Aorta (tissue), 5 donors: ENCODE results near the gene ZNF441. TPM values are rescaled to one million over a fixed set of nuclear protein-coding genes. Genes with fewer than 3 reads are reported as not detected.

Experiments
- ATAC-seq: fragments of 200-7000 bp; cut with Tn5 transposase; one replicate; pipeline ENCODE4 v1.9.1; 2022; ENCODE audit warnings: moderate library complexity; ENCODE audit not compliant: low FRiP score
- DNase-seq, 2 donors: peaks; one replicate each; pipeline ENCODE4 v3.0.0-alpha.2; 2020
- H3K27ac ChIP-seq, 2 donors: one replicate each; pipeline ENCODE4 v1.5.1; 2013; ENCODE audit warnings: low read length in 2 of 2, mild to moderate bottlenecking in 2 of 2, moderate library complexity in 2 of 2, control low read depth in 1 of 2, inconsistent platforms in 1 of 2, low read depth in 1 of 2
- H3K27me3 ChIP-seq, 2 donors: one replicate each; pipeline ENCODE4 v1.6.1; 2013; ENCODE audit warnings: control low read depth in 1 of 2, low read length in 1 of 2, mild to moderate bottlenecking in 1 of 2, moderate library complexity in 1 of 2; ENCODE audit not compliant: insufficient read depth in 2 of 2, control insufficient read depth in 1 of 2
- H3K36me3 ChIP-seq, 2 donors: one replicate each; pipeline ENCODE4 v1.6.1; 2013; ENCODE audit warnings: control low read depth in 1 of 2, low read length in 1 of 2, mild to moderate bottlenecking in 1 of 2; ENCODE audit not compliant: insufficient read depth in 2 of 2, control insufficient read depth in 1 of 2
- H3K4me1 ChIP-seq, 2 donors: one replicate each; pipeline ENCODE4 v1.6.1; 2013; ENCODE audit warnings: low read length in 2 of 2, control low read depth in 1 of 2, mild to moderate bottlenecking in 1 of 2, moderate library complexity in 1 of 2; ENCODE audit not compliant: insufficient read depth in 2 of 2, control insufficient read depth in 1 of 2
- H3K4me3 ChIP-seq, 2 donors: one replicate each; pipeline ENCODE4 v1.5.1; 2013; ENCODE audit warnings: low read length in 2 of 2, control low read depth in 1 of 2, mild to moderate bottlenecking in 1 of 2
- H3K9me3 ChIP-seq: one replicate; pipeline ENCODE4 v1.6.1; 2013; ENCODE audit warnings: mild to moderate bottlenecking, low read length; ENCODE audit not compliant: control insufficient read depth
- WGBS, 2 donors: extraction: QIAGEN DNeasy Blood & Tissue Kit; methylation state at CpG; one replicate each; pipeline ENCODE4 v1.1.7; 2013; 5-methylcytosine and 5-hydroxymethylcytosine counted together
- intact Hi-C, 2 donors: fragments of 100-400 bp; cut with DNase I; formaldehyde crosslinking; loops; one replicate each; pipeline versions ENCODE4 v1.14.2 to v1.15.0; 2022
- polyA plus RNA-seq, 2 donors: library from polyadenylated mRNA; stranded (reverse); fragments of 200-250 nt; gene quantifications; one replicate each; pipeline ENCODE4 v1.2.3, GENCODE V29; 2013
- total RNA-seq, 2 donors: library from RNA; stranded (reverse); fragmentation: NEBNext Ultra II Directional; extraction: Animal tissue kit (Norgen Biotek cat#: 25700); gene quantifications; one replicate each; pipeline ENCODE4 v1.2.1, GENCODE V29; 2021
- donor health status: healthy with polysubstance abuse.
- donor health status: Bipolar disorder and iron deficiency.
- donor health status: DM: no; HTN: no; CAD: no.
- donor health status: DM: no; HTN: no; CAD: no.
- donor health status: DM: yes; HTN: yes; CAD: no.

ZNF441 gene
- total and polyA plus RNA-seq, 4 donors, result 4.1 to 13.2 (median 8.8) TPM

- WGBS, 2 donors, result 1% methylated on average over 27 to 35 of the region's 35 CpGs
- intact Hi-C loops, result loop anchor here in 1 of 2 donors (2.0 kb wide), 1 partner anchor 28 kb away; the partner anchor contains the start of gene ZNF441
- Histone ChIP-seq H3K9me3 (no peaks in the 10 kb centered on the region), H3K4me3 (peak within 1 kb of the TSS; percentile 76 to 90), H3K27me3 (no peaks in the 10 kb centered on the region), H3K4me1 (no peaks in the 10 kb centered on the region), H3K36me3 (no peaks in the 10 kb centered on the region), H3K27ac (peak within 1 kb of the TSS in 1 of 2 donors; percentile 87)
- peak; percentile 98 to 99 for DNase-seq
- peak; percentile 99 for ATAC-seq
These were observed 27.8 kb upstream of the ZNF441 start, which contains the start of gene ZNF823 for GRCh38 chr19:11738746-11739620. Gene ZNF823 (minus strand): TSS chr19:11738946. CDS start chr19:11738819, 127 bp downstream.

DNA sequence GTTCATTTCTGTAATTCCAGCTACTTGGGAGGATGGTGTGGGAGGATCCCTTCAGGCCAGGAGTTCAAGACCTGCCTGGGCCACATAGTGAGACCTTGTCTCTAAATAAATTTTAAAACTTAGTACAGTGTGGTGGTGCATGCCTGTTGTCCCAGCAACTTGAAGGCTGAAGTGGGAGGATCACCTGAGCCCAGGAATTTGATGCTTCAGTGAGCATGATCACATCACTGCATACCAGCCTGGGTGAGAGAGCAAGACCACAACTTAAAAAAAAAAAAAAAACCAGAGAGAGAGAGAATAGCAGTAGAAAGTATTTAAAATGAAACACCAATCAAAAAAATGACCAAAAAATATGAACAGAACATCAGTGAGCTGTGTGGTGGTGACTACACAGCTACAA is 20.9 kb upstream of the ZNF441 start:
- Histone ChIP-seq H3K27me3 (no peaks in the 10 kb centered on the region), H3K4me3 (no peak overlapping the region), H3K27ac (no peak overlapping the region), H3K4me1 (no peaks in the 10 kb centered on the region), H3K9me3 (no peaks in the 10 kb centered on the region), H3K36me3 (no peaks in the 10 kb centered on the region)
- intact Hi-C loops, result no loop called here
- DNase-seq (no peak), ATAC-seq (no peak)

DNA sequence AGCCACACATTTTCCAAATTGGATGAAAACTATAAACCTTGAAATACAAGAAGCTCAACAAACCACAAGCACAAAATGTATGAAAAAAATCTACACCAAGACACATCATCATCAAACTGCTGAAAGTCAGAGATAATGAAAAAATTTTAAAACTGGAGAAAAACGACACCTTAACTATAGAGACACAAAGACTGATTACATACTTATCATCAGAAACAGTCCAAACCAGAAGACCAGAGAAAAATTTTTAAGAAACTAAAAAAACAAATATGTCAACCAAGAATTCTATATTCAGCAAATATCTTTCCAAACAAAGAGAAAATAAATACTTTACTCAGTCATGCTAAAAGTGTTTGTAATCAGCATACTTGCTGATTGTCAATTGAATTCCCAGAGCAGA is 19.5 kb upstream of the ZNF441 start:
- Histone ChIP-seq H3K27ac (no peak overlapping the region), H3K9me3 (no peaks in the 10 kb centered on the region), H3K27me3 (no peaks in the 10 kb centered on the region), H3K4me1 (no peaks in the 10 kb centered on the region), H3K4me3 (no peak overlapping the region), H3K36me3 (no peaks in the 10 kb centered on the region)
- ATAC-seq, result no peak
- WGBS, 2 donors, result 51 to 55% methylated on average over 1 of the region's 1 CpG
- no peak for DNase-seq
- intact Hi-C loops, result no loop called here

- WGBS, 2 donors, result 56 to 62% methylated on average over 2 of the region's 2 CpGs
- no peak for DNase-seq
- ATAC-seq, result no peak
- Histone ChIP-seq H3K27me3 (no peaks in the 10 kb centered on the region), H3K36me3 (no peaks in the 10 kb centered on the region), H3K4me3 (no peak overlapping the region), H3K4me1 (no peaks in the 10 kb centered on the region), H3K9me3 (no peaks in the 10 kb centered on the region), H3K27ac (no peak overlapping the region)
- intact Hi-C loops, result no loop called here
These were observed 17.0 kb upstream of the ZNF441 start for GRCh38 chr19:11749751-11750150.

GRCh38 chr19:11752244-11752736 is 14.5 kb upstream of the ZNF441 start:
- intact Hi-C loops, result no loop called here

DNA sequence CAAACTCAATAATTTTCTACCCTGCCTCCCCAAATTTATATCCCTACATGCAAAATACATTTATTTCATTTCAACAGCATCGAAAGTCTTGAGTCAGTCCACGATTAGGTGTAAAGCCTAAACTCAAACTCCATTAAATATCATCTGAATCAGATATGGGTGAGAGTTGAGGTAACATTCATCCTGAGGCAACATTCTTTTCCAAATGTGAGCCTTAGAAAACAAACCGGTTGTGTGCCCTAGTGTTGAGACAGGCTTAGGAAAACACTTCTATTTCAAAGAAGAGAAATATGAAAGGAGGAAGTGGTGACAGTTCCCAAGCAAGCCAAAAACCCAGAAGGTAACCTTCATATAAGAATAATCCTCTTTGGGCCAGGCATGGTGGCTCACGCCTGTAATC is 12.1 kb upstream of the ZNF441 start:
- Histone ChIP-seq H3K4me3 (no peak overlapping the region), H3K27ac (no peak overlapping the region), H3K4me1 (no peaks in the 10 kb centered on the region), H3K36me3 (no peaks in the 10 kb centered on the region), H3K9me3 (peaks cover 4% of the 10 kb centered on the region), H3K27me3 (no peaks in the 10 kb centered on the region)
- DNase-seq (no peak), ATAC-seq (no peak)
- 75 to 78% methylated on average over 4 of the region's 4 CpGs for WGBS, 2 donors
- intact Hi-C loops, result no loop called here

More at GRCh38 chr19:11752244-11752736, 14.5 kb upstream of the ZNF441 start:
- DNase-seq (no peak), ATAC-seq (no peak)
- Histone ChIP-seq H3K27me3 (no peaks in the 10 kb centered on the region), H3K36me3 (no peaks in the 10 kb centered on the region), H3K9me3 (peaks cover 2% of the 10 kb centered on the region), H3K4me3 (no peak overlapping the region), H3K4me1 (no peaks in the 10 kb centered on the region), H3K27ac (no peak overlapping the region)
- WGBS, 2 donors, result 66 to 69% methylated on average over 2 of the region's 2 CpGs

DNA sequence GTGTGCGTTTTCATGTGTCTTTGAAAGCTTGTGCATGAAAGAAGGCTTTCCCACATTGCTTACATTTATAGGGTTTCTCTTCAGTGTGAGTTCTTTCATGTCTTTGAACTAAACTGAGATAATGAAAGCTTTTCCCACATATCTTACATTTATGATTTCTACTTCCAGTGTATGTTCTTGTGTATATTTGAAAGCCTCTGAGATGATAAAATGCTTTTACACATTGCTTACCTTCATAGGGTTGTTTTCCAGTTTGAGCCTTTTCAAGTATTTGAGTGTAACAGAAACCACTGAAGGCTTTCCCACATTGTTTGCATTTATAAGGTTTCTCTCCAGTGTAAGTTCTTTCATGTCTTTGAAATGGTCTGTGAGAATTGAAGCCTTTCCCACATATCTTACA is 9.8 kb upstream of the ZNF441 start:
- H3K27me3 ChIP-seq, result no peaks in the 10 kb centered on the region
- no peak overlapping the region for H3K27ac ChIP-seq
- peaks cover 4% of the 10 kb centered on the region for H3K9me3 ChIP-seq
- intact Hi-C loops, result no loop called here
- H3K36me3 ChIP-seq, result no peaks in the 10 kb centered on the region
- no peak for ATAC-seq
- WGBS, 2 donors, result 83% methylated on average over 1 of the region's 1 CpG
- H3K4me3 ChIP-seq, result no peak overlapping the region
- DNase-seq, result no peak
- H3K4me1 ChIP-seq, result no peaks in the 10 kb centered on the region

DNA sequence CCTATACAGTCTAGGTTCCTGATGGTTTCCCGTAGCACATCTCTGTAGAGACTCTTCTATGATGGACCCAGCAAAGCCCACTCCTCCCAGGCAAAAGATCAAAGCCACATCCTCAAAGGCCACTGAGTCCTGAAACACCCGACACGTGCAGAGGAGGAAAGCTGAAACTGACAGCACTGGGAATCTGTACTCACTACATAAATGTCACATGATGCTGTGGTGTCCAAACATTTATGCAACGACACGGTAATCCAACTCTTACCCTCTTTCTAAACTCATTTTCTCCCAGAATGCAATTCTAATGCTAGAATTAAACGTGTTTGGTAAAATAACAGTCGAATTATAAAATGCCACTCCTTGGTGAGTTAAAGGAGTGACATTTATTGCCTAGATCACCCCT is 7.0 kb upstream of the ZNF441 start:
- no peak for ATAC-seq
- Histone ChIP-seq H3K27me3 (no peaks in the 10 kb centered on the region), H3K4me1 (no peaks in the 10 kb centered on the region), H3K9me3 (peaks cover 4% of the 10 kb centered on the region), H3K4me3 (no peak overlapping the region), H3K36me3 (no peaks in the 10 kb centered on the region), H3K27ac (no peak overlapping the region)
- WGBS, 2 donors, result 72 to 74% methylated on average over 7 of the region's 7 CpGs
- intact Hi-C loops, result no loop called here
- no peak for DNase-seq

- Histone ChIP-seq H3K27me3 (no peaks in the 10 kb centered on the region), H3K9me3 (no peaks in the 10 kb centered on the region), H3K4me1 (no peaks in the 10 kb centered on the region), H3K4me3 (no peak overlapping the region), H3K27ac (no peak overlapping the region), H3K36me3 (no peaks in the 10 kb centered on the region)
- ATAC-seq, result no peak
- no peak for DNase-seq
- intact Hi-C loops, result no loop called here
- 79 to 85% methylated on average over 3 of the region's 3 CpGs for WGBS, 2 donors
These were observed 3.7 kb upstream of the ZNF441 start for GRCh38 chr19:11763117-11763516.
